HepG2 (cell line): Measurements from ENCODE around the gene DDX46. TPM values are rescaled to one million over a fixed set of nuclear protein-coding genes. Genes with fewer than 3 reads are reported as not detected.

ENCODE experiments used
- ASH2L ChIP-seq: fragments of 300-600, 200-600 bp; sonication (generic); IDR thresholded peaks from 2 replicates; pipeline ENCODE4 v1.7.0; 2017; ENCODE audit warnings: low read depth, mild to moderate bottlenecking, moderate library complexity, mixed read lengths, low read length; ENCODE audit not compliant: insufficient read length
- FOSL2 ChIP-seq: sonication (generic); formaldehyde crosslinking; IDR thresholded peaks from 2 replicates; pipeline ENCODE4 v1.4.0; 2020; ENCODE audit warnings: missing genetic modification reagents
- FOXO4 ChIP-seq: sonication (generic); formaldehyde crosslinking; conservative IDR thresholded peaks from 2 replicates; pipeline ENCODE4 v1.8.1; 2023; ENCODE audit warnings: missing genetic modification reagents
- GMEB2 ChIP-seq: IDR thresholded peaks from 2 replicates; pipeline ENCODE4 v1.6.1; 2016; ENCODE audit warnings: missing biosample characterization, missing genetic modification reagents, low read depth
- KAT8 ChIP-seq: IDR thresholded peaks from 2 replicates; pipeline ENCODE4 v1.6.1; 2016; ENCODE audit warnings: missing genetic modification reagents, missing compliant biosample characterization
- NFIC ChIP-seq: IDR thresholded peaks from 2 replicates; pipeline ENCODE4 v1.6.1; 2012; ENCODE audit warnings: mild to moderate bottlenecking, low read length, inconsistent platforms
- POLR2A ChIP-seq, 2 experiments: IDR thresholded peaks; 2 replicates each; pipeline ENCODE4 v1.6.1; 2011; ENCODE audit warnings: low read depth in 2 of 2, low read length in 2 of 2, mild to moderate bottlenecking in 1 of 2, moderate library complexity in 1 of 2; ENCODE audit not compliant: insufficient read depth in 1 of 2
- ZNF407 ChIP-seq: sonication (generic); formaldehyde crosslinking; IDR thresholded peaks from one replicate; pipeline ENCODE4 v1.5.1; 2020; ENCODE audit warnings: mild to moderate bottlenecking, missing genetic modification reagents; ENCODE audit errors: not compliant biosample characterization
- ZNF75D ChIP-seq: sonication (generic); formaldehyde crosslinking; IDR thresholded peaks from 2 replicates; pipeline ENCODE4 v1.8.1; 2023; ENCODE audit warnings: missing genetic modification reagents, mild to moderate bottlenecking, borderline replicate concordance
- polyA plus RNA-seq, 8 experiments: library from polyadenylated mRNA; depleted of rRNA in 3 of 8; stranded (reverse) in 7 of 8; unstranded in 1 of 8; fragments of >200 nt; fragmentation: Illumina TruSeq in 4 of 8; extraction: Trizol in 4 of 8; gene quantifications; 2 replicates each; pipeline versions ENCODE4 v1.2.1 to v1.2.3, GENCODE V29; 2011 to 2016; ENCODE audit warnings: low read depth in 4 of 8, missing spikeins in 1 of 8, mixed read lengths in 1 of 8; ENCODE audit not compliant: insufficient read depth in 1 of 8
- total RNA-seq, 5 experiments: library from RNA; depleted of rRNA; stranded (reverse); fragments of >200 nt; fragmentation: Illumina TruSeq; extraction: Trizol; gene quantifications; 2 replicates each; pipeline ENCODE4 v1.2.3, GENCODE V29; 2016; ENCODE audit warnings: low read depth in 1 of 5
- TF ChIP-seq, protein P1 (sequence below): sonication (generic); formaldehyde crosslinking; IDR thresholded peaks from 2 replicates; pipeline ENCODE4 v1.4.0; 2020; ENCODE audit warnings: mild to moderate bottlenecking, missing genetic modification reagents

Gene DDX46
- total and polyA plus RNA-seq, 2 of the 13 experiments (the other 11 are each of a cell fraction or from before 2014, with no cell fraction given): 27.3 to 59.3 TPM

GRCh38 chr5:134874831-134875655, 116.5 kb downstream of the DDX46 start (continued):
- TF ChIP-seq KAT8 (CRISPR knock-in tag): no peak
- TF ChIP-seq FOXO4 (CRISPR knock-in tag): no peak
- TF ChIP-seq GMEB2 (CRISPR knock-in tag): no peak
- peak; percentile 13 for TF ChIP-seq ASH2L
- peak in 1 of 2 experiments; percentile 40; a peak in 1 of 4 replicates for TF ChIP-seq POLR2A (IDR thresholded peaks at IDR 0.05; ENCODE audit: insufficient read depth in 1 of 2, low read depth in 2 of 2, low read length in 2 of 2)
- TF ChIP-seq FOSL2 (CRISPR knock-in tag): peak; percentile 80
- no peak for TF ChIP-seq NFIC
- no peak for TF ChIP-seq ZNF75D (CRISPR knock-in tag)
- TF ChIP-seq, protein P1, sequence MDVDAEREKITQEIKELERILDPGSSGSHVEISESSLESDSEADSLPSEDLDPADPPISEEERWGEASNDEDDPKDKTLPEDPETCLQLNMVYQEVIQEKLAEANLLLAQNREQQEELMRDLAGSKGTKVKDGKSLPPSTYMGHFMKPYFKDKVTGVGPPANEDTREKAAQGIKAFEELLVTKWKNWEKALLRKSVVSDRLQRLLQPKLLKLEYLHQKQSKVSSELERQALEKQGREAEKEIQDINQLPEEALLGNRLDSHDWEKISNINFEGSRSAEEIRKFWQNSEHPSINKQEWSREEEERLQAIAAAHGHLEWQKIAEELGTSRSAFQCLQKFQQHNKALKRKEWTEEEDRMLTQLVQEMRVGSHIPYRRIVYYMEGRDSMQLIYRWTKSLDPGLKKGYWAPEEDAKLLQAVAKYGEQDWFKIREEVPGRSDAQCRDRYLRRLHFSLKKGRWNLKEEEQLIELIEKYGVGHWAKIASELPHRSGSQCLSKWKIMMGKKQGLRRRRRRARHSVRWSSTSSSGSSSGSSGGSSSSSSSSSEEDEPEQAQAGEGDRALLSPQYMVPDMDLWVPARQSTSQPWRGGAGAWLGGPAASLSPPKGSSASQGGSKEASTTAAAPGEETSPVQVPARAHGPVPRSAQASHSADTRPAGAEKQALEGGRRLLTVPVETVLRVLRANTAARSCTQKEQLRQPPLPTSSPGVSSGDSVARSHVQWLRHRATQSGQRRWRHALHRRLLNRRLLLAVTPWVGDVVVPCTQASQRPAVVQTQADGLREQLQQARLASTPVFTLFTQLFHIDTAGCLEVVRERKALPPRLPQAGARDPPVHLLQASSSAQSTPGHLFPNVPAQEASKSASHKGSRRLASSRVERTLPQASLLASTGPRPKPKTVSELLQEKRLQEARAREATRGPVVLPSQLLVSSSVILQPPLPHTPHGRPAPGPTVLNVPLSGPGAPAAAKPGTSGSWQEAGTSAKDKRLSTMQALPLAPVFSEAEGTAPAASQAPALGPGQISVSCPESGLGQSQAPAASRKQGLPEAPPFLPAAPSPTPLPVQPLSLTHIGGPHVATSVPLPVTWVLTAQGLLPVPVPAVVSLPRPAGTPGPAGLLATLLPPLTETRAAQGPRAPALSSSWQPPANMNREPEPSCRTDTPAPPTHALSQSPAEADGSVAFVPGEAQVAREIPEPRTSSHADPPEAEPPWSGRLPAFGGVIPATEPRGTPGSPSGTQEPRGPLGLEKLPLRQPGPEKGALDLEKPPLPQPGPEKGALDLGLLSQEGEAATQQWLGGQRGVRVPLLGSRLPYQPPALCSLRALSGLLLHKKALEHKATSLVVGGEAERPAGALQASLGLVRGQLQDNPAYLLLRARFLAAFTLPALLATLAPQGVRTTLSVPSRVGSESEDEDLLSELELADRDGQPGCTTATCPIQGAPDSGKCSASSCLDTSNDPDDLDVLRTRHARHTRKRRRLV (CRISPR knock-in tag): no peak
- TF ChIP-seq ZNF407 (CRISPR knock-in tag): no peak
